K562 (cell line): ENCODE measurements around the gene GRIN2D. TPM values are rescaled to one million over a fixed set of nuclear protein-coding genes. Genes with fewer than 3 reads are reported as not detected.

Source experiments
- ARHGAP35 ChIP-seq: fragments of 450-650 bp; IDR thresholded peaks from 2 replicates; pipeline ENCODE4 v1.6.1; 2018; ENCODE audit not compliant: partially characterized antibody
- FOXK1 ChIP-seq: sonication (generic); formaldehyde crosslinking; IDR thresholded peaks from 2 replicates; pipeline ENCODE4 v1.8.0; 2022; ENCODE audit warnings: missing genetic modification reagents, mild to moderate bottlenecking, borderline replicate concordance
- FOXP4 ChIP-seq: sonication (generic); formaldehyde crosslinking; IDR thresholded peaks from 2 replicates; pipeline ENCODE4 v1.8.0; 2022; ENCODE audit warnings: mild to moderate bottlenecking, missing genetic modification reagents, borderline replicate concordance
- HMGN3 ChIP-seq: IDR thresholded peaks from 2 replicates; pipeline ENCODE4 v1.6.1; 2011; ENCODE audit warnings: borderline replicate concordance, low read depth, mild to moderate bottlenecking, mixed read lengths, low read length; ENCODE audit not compliant: insufficient read length; ENCODE audit errors: extremely low read depth
- POLR2A ChIP-seq: fragments of 450-650 bp; conservative IDR thresholded peaks from 2 replicates; pipeline ENCODE4 v1.6.1; 2016
- POLR2B ChIP-seq: fragments of 450-650 bp; IDR thresholded peaks from 2 replicates; pipeline ENCODE4 v1.6.1; 2018; ENCODE audit warnings: low read depth; ENCODE audit not compliant: partially characterized antibody
- POLR3G ChIP-seq: IDR thresholded peaks from 2 replicates; pipeline ENCODE4 v1.6.1; 2011; ENCODE audit not compliant: insufficient read length, insufficient replicate concordance; ENCODE audit errors: extremely low read depth
- TRIM25 ChIP-seq: fragments of 450-650 bp; IDR thresholded peaks from 2 replicates; pipeline ENCODE4 v1.7.0; 2016; ENCODE audit warnings: borderline replicate concordance
- ZBTB26 ChIP-seq: fragments of 450-650 bp; formaldehyde crosslinking; IDR thresholded peaks from 2 replicates; pipeline ENCODE4 v1.4.0; 2022; ENCODE audit warnings: missing genetic modification characterization
- ZBTB40 ChIP-seq, 2 experiments: fragments of 450-650 bp in 1 of 2; sonication (generic) in 1 of 2; formaldehyde crosslinking in 1 of 2; IDR thresholded peaks; 2 replicates each; pipeline versions ENCODE4 v1.7.1 to v1.9.0; 2016 to 2022; ENCODE audit warnings: inconsistent platforms in 1 of 2, mild to moderate bottlenecking in 1 of 2, missing genetic modification reagents in 1 of 2
- ZC3H4 ChIP-seq: sonication (generic); formaldehyde crosslinking; IDR thresholded peaks from 2 replicates; pipeline ENCODE4 v1.9.0; 2021; ENCODE audit warnings: missing genetic modification reagents, borderline replicate concordance
- ZNF217 ChIP-seq: sonication (generic); formaldehyde crosslinking; IDR thresholded peaks from 2 replicates; pipeline ENCODE4 v1.8.0; 2022; ENCODE audit warnings: mild to moderate bottlenecking, missing genetic modification reagents
- ZNF57 ChIP-seq: fragments of 450-650 bp; formaldehyde crosslinking; IDR thresholded peaks from 2 replicates; pipeline ENCODE4 v1.4.0; 2020; ENCODE audit warnings: mild to moderate bottlenecking, moderate library complexity
- ZNF76 ChIP-seq: fragments of 250-450 bp; sonication (Bioruptor Pico); IDR thresholded peaks from 2 replicates; pipeline ENCODE4 v1.4.0; 2020; ENCODE audit warnings: mild to moderate bottlenecking, moderate library complexity, borderline replicate concordance
- polyA plus RNA-seq, 8 experiments: library from polyadenylated mRNA; depleted of rRNA in 4 of 8; stranded (reverse) in 5 of 8; unstranded in 3 of 8; fragments of >200 nt; fragmentation: Nextera tagmentation in 2 of 8; fragmentation: Illumina TruSeq in 1 of 8; extraction: Ambion mirVana in 2 of 8; extraction: Trizol in 1 of 8; gene quantifications; 2 replicates each; pipeline versions ENCODE4 v1.2.1 to v1.2.3, GENCODE V29; 2011 to 2014; ENCODE audit warnings: inconsistent platforms in 1 of 8, missing spikeins in 1 of 8
- total RNA-seq, 7 experiments: library from RNA; depleted of rRNA in 6 of 7; stranded (reverse); fragments of >200 nt in 6 of 7; fragmentation: Illumina TruSeq in 2 of 7; extraction: Trizol in 2 of 7; gene quantifications; 2 replicates each; pipeline versions ENCODE4 v1.2.1 to v1.2.3, GENCODE V29; 2011 to 2021; ENCODE audit warnings: low replicate concordance in 1 of 7

The GRIN2D gene
- total and polyA plus RNA-seq, 9 of the 15 experiments (the other 6 are each of a cell fraction or from before 2014, with no cell fraction given) = 0.32 to 31.5 (median 1.8) TPM

GRCh38 chr19:48363500-48363809 is 30.0 kb upstream of the GRIN2D start (continued):
- TF ChIP-seq ARHGAP35 (no peak), HMGN3 (no peak), ZNF217 (CRISPR knock-in tag) (no peak), ZNF57 (CRISPR knock-in tag) (no peak), FOXK1 (no peak), POLR2B (no peak), FOXP4 (CRISPR knock-in tag) (no peak), TRIM25 (peak; percentile 89; the same call in 1 of the 2 replicates), ZC3H4 (no peak), ZNF76 (CRISPR knock-in tag) (no peak), POLR2A (peak; percentile 76), ZBTB40 (IDR thresholded peaks at IDR 0.05) (peak; percentile 74; the same call in 1 of the 2 replicates), ZBTB40 (CRISPR knock-in tag; IDR thresholded peaks at IDR 0.05) (no peak), POLR3G (no peak), ZBTB26 (CRISPR knock-in tag) (no peak)
